Keratinocyte (primary cell): ENCODE data around the gene RFC3. TPM values are rescaled to one million over a fixed set of nuclear protein-coding genes. Genes with fewer than 3 reads are reported as not detected.

Source experiments
- DNase-seq: peaks from one replicate; pipeline ENCODE4 v3.0.0-alpha.2; 2011; ENCODE audit warnings: low read depth, missing footprints, low spot score
- FAIRE-seq: peaks from 2 replicates; lab custom pipeline; 2011; peaks lifted over from hg19 to GRCh38; lab: Jason Lieb, UNC
- H2AFZ ChIP-seq: 2 replicates; pipeline ENCODE4 v1.6.0; 2012; ENCODE audit warnings: low read length, control low read depth, inconsistent platforms; ENCODE audit not compliant: control insufficient read depth
- H3K27ac ChIP-seq: 2 replicates; pipeline ENCODE4 v1.5.1; 2011; ENCODE audit warnings: low read length; ENCODE audit not compliant: control insufficient read depth, insufficient read depth
- H3K27me3 ChIP-seq: 3 replicates; pipeline ENCODE4 v1.6.0; 2011; ENCODE audit warnings: low read length; ENCODE audit not compliant: control insufficient read depth, insufficient read depth; ENCODE audit errors: extremely low read depth
- H3K36me3 ChIP-seq, 2 experiments: 2 replicates in 1 of 2; 3 replicates in 1 of 2; pipeline ENCODE4 v1.5.1; 2011; ENCODE audit warnings: low read length in 2 of 2, mild to moderate bottlenecking in 1 of 2; ENCODE audit not compliant: control insufficient read depth in 2 of 2, insufficient read depth in 2 of 2; ENCODE audit errors: extremely low read depth in 1 of 2
- H3K4me1 ChIP-seq: 3 replicates; pipeline ENCODE4 v1.5.1; 2011; ENCODE audit warnings: low read length; ENCODE audit not compliant: control insufficient read depth, insufficient read depth; ENCODE audit errors: extremely low read depth
- H3K4me2 ChIP-seq: 3 replicates; pipeline ENCODE4 v1.6.0; 2011; ENCODE audit warnings: low read depth, low read length; ENCODE audit not compliant: control insufficient read depth, insufficient read depth; ENCODE audit errors: extremely low read depth
- H3K4me3 ChIP-seq, 3 experiments: fragments of 200-600 bp in 1 of 3; sonication (generic) in 1 of 3; 2 replicates in 2 of 3; 3 replicates in 1 of 3; pipeline ENCODE4 v1.5.1; 2011 to 2016; ENCODE audit warnings: low read length in 3 of 3, mild to moderate bottlenecking in 3 of 3, control low read depth in 2 of 3, inconsistent platforms in 1 of 3, low read depth in 1 of 3, mixed read lengths in 1 of 3, mixed run types in 1 of 3, moderate library complexity in 1 of 3; ENCODE audit not compliant: control insufficient read depth in 2 of 3, insufficient read depth in 2 of 3; ENCODE audit errors: extremely low read depth in 1 of 3
- H3K79me2 ChIP-seq: 2 replicates; pipeline ENCODE4 v1.6.0; 2012; ENCODE audit warnings: low read length; ENCODE audit not compliant: control insufficient read depth, insufficient read depth
- H3K9ac ChIP-seq: 3 replicates; pipeline ENCODE4 v1.6.0; 2011; ENCODE audit warnings: low read length; ENCODE audit not compliant: control insufficient read depth, insufficient read depth; ENCODE audit errors: extremely low read depth
- H3K9me1 ChIP-seq: 3 replicates; pipeline ENCODE4 v1.6.0; 2011; ENCODE audit warnings: low read length; ENCODE audit not compliant: control insufficient read depth, insufficient read depth; ENCODE audit errors: extremely low read depth
- H3K9me3 ChIP-seq: 2 replicates; pipeline ENCODE4 v1.5.1; 2012; ENCODE audit warnings: low read depth, low read length; ENCODE audit not compliant: control insufficient read depth
- H4K20me1 ChIP-seq: 3 replicates; pipeline ENCODE4 v1.6.0; 2011; ENCODE audit warnings: low read length; ENCODE audit not compliant: control insufficient read depth, insufficient read depth; ENCODE audit errors: extremely low read depth
- CTCF ChIP-seq, 3 experiments: IDR thresholded peaks in 1 of 3; conservative IDR thresholded peaks in 1 of 3; optimal IDR thresholded peaks in 1 of 3; 2 replicates in 2 of 3; 3 replicates in 1 of 3; pipeline versions ENCODE3 to v1.5.1; 2011; ENCODE audit warnings: low read length in 3 of 3, mild to moderate bottlenecking in 3 of 3, moderate library complexity in 2 of 3, control low read depth in 1 of 3, inconsistent platforms in 1 of 3; ENCODE audit not compliant: insufficient read depth in 2 of 3; ENCODE audit errors: extremely low read depth in 1 of 3
- EZH2 ChIP-seq: IDR thresholded peaks from one replicate; pipeline ENCODE4 v1.6.1; 2012; ENCODE audit warnings: inconsistent platforms, mild to moderate bottlenecking, low read length, moderate library complexity
- dilution Hi-C: fragments of 300-500 bp; cut with MboI; formaldehyde crosslinking; loops from one replicate; pipeline ENCODE4 v1.7.0; 2020; ENCODE audit warnings: low sequenced_read_pairs; ENCODE audit not compliant: extremely low pct_ligation_motif_present
- polyA plus RNA-seq, 5 experiments: library from polyadenylated mRNA; depleted of rRNA in 3 of 5; stranded (reverse) in 3 of 5; stranded (forward) in 1 of 5; unstranded in 1 of 5; fragments of >200 nt; gene quantifications; 1 replicate in 1 of 5; 2 replicates in 3 of 5; 3 replicates in 1 of 5; pipeline versions ENCODE4 v1.2.1 to v1.2.3, GENCODE V29; 2011 to 2012; ENCODE audit warnings: missing spikeins in 2 of 5, low read depth in 1 of 5, low replicate concordance in 1 of 5

RFC3 gene
- polyA plus RNA-seq, 1 donor (not counting 4 experiments of a cell fraction or from before 2014, with no cell fraction given), result 20.8 TPM

- Histone ChIP-seq H2AFZ (no peak overlapping the region), H3K9ac (no peak overlapping the region), H3K4me2 (no peak overlapping the region), H3K9me3 (no peaks in the 10 kb centered on the region), H3K9me1 (no peaks in the 10 kb centered on the region), H3K27me3 (no peaks in the 10 kb centered on the region), H4K20me1 (no peaks in the 10 kb centered on the region), H3K36me3 (no peaks in the 10 kb centered on the region), H3K4me1 (no peaks in the 10 kb centered on the region), H3K79me2 (no peaks in the 10 kb centered on the region), H3K4me3 (no peak overlapping the region), H3K27ac (no peak overlapping the region)
- no peak for FAIRE-seq
- no peak for DNase-seq
- dilution Hi-C loops, result no loop called here
- no peak for TF ChIP-seq CTCF (optimal IDR thresholded peaks at IDR 0.05 in 1 of 3, IDR thresholded peaks at IDR 0.05 in 1 of 3, conservative IDR thresholded peaks at IDR 0.05 in 1 of 3; ENCODE audit: extremely low read depth in 1 of 3, insufficient read depth in 2 of 3, low read length in 3 of 3)
- TF ChIP-seq EZH2, result no peak
These were observed 51.1 kb downstream of the RFC3 start for GRCh38 chr13:33869005-33869404.

- no peak for TF ChIP-seq CTCF (optimal IDR thresholded peaks at IDR 0.05 in 1 of 3, IDR thresholded peaks at IDR 0.05 in 1 of 3, conservative IDR thresholded peaks at IDR 0.05 in 1 of 3; ENCODE audit: extremely low read depth in 1 of 3, insufficient read depth in 2 of 3, low read length in 3 of 3)
- no peak for TF ChIP-seq EZH2
- Histone ChIP-seq H3K4me2 (no peak overlapping the region), H3K9me1 (no peaks in the 10 kb centered on the region), H3K27ac (no peak overlapping the region), H4K20me1 (no peaks in the 10 kb centered on the region), H3K36me3 (no peaks in the 10 kb centered on the region), H3K9me3 (no peaks in the 10 kb centered on the region), H3K4me3 (no peak overlapping the region), H3K27me3 (no peaks in the 10 kb centered on the region), H3K9ac (no peak overlapping the region), H2AFZ (no peak overlapping the region), H3K79me2 (no peaks in the 10 kb centered on the region), H3K4me1 (no peaks in the 10 kb centered on the region)
- dilution Hi-C loops, result no loop called here
- FAIRE-seq (no peak), DNase-seq (no peak)
These were observed 52.2 kb downstream of the RFC3 start for GRCh38 chr13:33870046-33870668.
